ENCODE results near the gene SLC6A3.

Gene SLC6A3

GRCh38 chr5:1409381-1410110, 35.7 kb downstream of the SLC6A3 start:
- no peak overlapping the region for H3K27ac Mint-ChIP-seq

GRCh38 chr5:1406681-1407640, 38.3 kb downstream of the SLC6A3 start:
- Mint-ChIP-seq H3K4me3 (no peak overlapping the region), H3K4me1 (ENCODE audit: low read depth) (no peaks in the 10 kb centered on the region), H3K9me3 (no peaks in the 10 kb centered on the region), H3K36me3 (ENCODE audit: low read depth) (no peaks in the 10 kb centered on the region), H3K27me3 (ENCODE audit: low read depth) (no peaks in the 10 kb centered on the region), H3K27ac (no peak overlapping the region)

More at GRCh38 chr5:1409381-1410110, 35.7 kb downstream of the SLC6A3 start:
- H3K27me3 Mint-ChIP-seq (ENCODE audit: low read depth), result no peaks in the 10 kb centered on the region
- no peaks in the 10 kb centered on the region for H3K9me3 Mint-ChIP-seq
- H3K4me3 Mint-ChIP-seq, result no peak overlapping the region
- no peaks in the 10 kb centered on the region for H3K36me3 Mint-ChIP-seq (ENCODE audit: low read depth)
- no peaks in the 10 kb centered on the region for H3K4me1 Mint-ChIP-seq (ENCODE audit: low read depth)

GRCh38 chr5:1405539-1406530, 39.4 kb downstream of the SLC6A3 start:
- Mint-ChIP-seq H3K4me1 (ENCODE audit: low read depth) (no peaks in the 10 kb centered on the region), H3K9me3 (no peaks in the 10 kb centered on the region), H3K4me3 (no peak overlapping the region), H3K27me3 (ENCODE audit: low read depth) (no peaks in the 10 kb centered on the region), H3K27ac (no peak overlapping the region), H3K36me3 (ENCODE audit: low read depth) (no peaks in the 10 kb centered on the region)

DNA sequence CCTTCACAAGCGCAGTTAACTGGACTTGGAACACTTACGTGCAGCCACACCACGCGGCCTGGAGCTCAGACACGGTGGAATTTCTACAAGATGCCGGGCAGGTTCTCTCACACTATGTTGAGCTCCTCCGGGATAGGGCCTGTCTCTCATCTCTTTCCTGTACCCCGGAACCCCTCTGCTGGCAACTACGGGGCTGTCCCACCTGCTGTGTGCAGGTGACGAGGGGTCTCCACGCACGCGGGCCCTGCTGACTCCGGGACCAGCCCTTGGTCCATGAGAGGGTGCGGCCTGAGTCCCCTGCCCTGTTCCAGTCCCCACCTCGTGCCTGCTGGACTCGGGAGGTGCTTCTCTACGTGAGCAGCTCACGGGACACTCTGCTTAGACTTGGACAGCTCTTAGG, 40.1 kb downstream of the SLC6A3 start:
- Mint-ChIP-seq H3K9me3 (no peaks in the 10 kb centered on the region), H3K4me1 (ENCODE audit: low read depth) (no peaks in the 10 kb centered on the region), H3K36me3 (ENCODE audit: low read depth) (no peaks in the 10 kb centered on the region), H3K4me3 (no peak overlapping the region), H3K27me3 (ENCODE audit: low read depth) (no peaks in the 10 kb centered on the region), H3K27ac (no peak overlapping the region)

GRCh38 chr5:1404062-1404461, 41.2 kb downstream of the SLC6A3 start:
- H3K36me3 Mint-ChIP-seq (ENCODE audit: low read depth), result no peaks in the 10 kb centered on the region
- H3K27ac Mint-ChIP-seq, result no peak overlapping the region
- peaks cover 4% of the 10 kb centered on the region for H3K27me3 Mint-ChIP-seq (ENCODE audit: low read depth)
- H3K4me3 Mint-ChIP-seq, result no peak overlapping the region
- H3K9me3 Mint-ChIP-seq, result no peaks in the 10 kb centered on the region
- no peaks in the 10 kb centered on the region for H3K4me1 Mint-ChIP-seq (ENCODE audit: low read depth)

DNA sequence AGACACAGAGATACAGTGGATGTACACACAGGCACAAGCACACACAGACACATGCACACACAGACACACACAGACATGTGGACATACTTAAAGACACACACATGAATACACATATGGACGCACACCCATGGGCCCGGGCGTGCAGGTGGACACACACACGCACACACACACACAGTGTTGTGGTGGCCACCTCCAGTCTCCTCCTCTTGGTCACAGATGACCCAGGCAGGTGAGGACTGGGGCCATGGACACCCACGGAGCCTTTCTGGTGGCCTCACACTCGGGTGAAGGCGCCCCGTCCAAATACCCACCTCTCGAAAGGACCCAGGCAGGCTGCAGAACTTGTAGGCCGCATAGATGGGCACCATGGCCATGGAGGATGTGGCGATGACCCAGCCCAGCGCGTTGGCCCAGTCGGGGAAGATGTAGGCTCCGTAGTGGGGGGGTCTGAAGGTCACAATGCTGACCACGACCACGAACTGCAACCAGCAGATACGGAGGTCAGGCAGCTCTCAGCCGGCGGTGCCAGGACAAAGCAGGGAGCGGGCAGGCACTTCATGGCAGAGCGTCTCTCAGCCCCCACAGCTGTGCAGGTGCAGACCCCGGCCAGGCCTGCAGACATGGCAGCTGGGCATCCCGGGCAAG, 42.5 kb downstream of the SLC6A3 start:
- Mint-ChIP-seq H3K4me3 (no peak overlapping the region), H3K27me3 (ENCODE audit: low read depth) (peaks cover 14% of the 10 kb centered on the region), H3K27ac (no peak overlapping the region), H3K36me3 (ENCODE audit: low read depth) (no peaks in the 10 kb centered on the region), H3K4me1 (ENCODE audit: low read depth) (no peaks in the 10 kb centered on the region), H3K9me3 (no peaks in the 10 kb centered on the region)

DNA sequence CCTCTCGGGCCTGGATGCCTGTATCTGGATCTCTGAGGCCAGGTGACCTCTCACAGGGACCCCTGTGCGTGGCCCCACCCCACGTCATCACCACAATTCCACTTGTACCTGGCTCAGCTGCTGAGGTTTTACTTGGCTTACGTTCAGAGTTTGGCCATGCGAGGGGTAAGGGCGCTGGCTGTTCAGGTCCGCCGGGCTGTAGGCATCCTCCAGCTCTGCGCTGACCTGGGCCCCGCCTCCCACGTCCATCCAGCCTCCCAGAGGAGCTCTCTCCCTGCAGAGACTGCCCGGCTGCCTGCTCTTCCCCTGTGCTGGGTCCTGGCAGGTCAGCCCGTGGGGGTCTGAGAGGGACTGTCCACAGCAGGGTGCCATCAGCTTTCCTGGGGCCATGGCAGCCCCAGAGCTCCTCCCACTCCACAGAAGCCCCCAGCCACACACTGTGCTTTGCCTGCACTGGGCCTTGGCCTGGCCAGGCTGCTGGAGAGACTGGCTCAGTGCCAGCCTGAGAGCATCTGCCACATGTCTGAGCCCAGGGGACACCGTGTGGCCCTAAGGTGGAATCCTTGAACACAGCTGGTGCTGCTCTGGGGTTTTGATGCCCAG, 43.6 kb downstream of the SLC6A3 start:
- Mint-ChIP-seq H3K9me3 (no peaks in the 10 kb centered on the region), H3K27me3 (ENCODE audit: low read depth) (peaks cover 18% of the 10 kb centered on the region), H3K27ac (no peak overlapping the region), H3K4me1 (ENCODE audit: low read depth) (no peaks in the 10 kb centered on the region), H3K36me3 (ENCODE audit: low read depth) (no peaks in the 10 kb centered on the region), H3K4me3 (no peak overlapping the region)

GRCh38 chr5:1400936-1401335, 44.3 kb downstream of the SLC6A3 start:
- Mint-ChIP-seq H3K4me1 (ENCODE audit: low read depth) (no peaks in the 10 kb centered on the region), H3K36me3 (ENCODE audit: low read depth) (no peaks in the 10 kb centered on the region), H3K27ac (no peak overlapping the region), H3K27me3 (ENCODE audit: low read depth) (peaks cover 18% of the 10 kb centered on the region), H3K9me3 (no peaks in the 10 kb centered on the region), H3K4me3 (no peak overlapping the region)

- Mint-ChIP-seq H3K4me1 (ENCODE audit: low read depth) (no peaks in the 10 kb centered on the region), H3K27ac (no peak overlapping the region), H3K36me3 (ENCODE audit: low read depth) (no peaks in the 10 kb centered on the region), H3K9me3 (no peaks in the 10 kb centered on the region), H3K27me3 (ENCODE audit: low read depth) (peaks cover 22% of the 10 kb centered on the region), H3K4me3 (no peak overlapping the region)
Observed at GRCh38 chr5:1400211-1400855, 44.9 kb downstream of the SLC6A3 start.

- no peak overlapping the region for H3K4me3 Mint-ChIP-seq
- H3K4me1 Mint-ChIP-seq (ENCODE audit: low read depth), result no peaks in the 10 kb centered on the region
- H3K9me3 Mint-ChIP-seq, result no peaks in the 10 kb centered on the region
- no peaks in the 10 kb centered on the region for H3K36me3 Mint-ChIP-seq (ENCODE audit: low read depth)
- no peak overlapping the region for H3K27ac Mint-ChIP-seq
- peaks cover 22% of the 10 kb centered on the region for H3K27me3 Mint-ChIP-seq (ENCODE audit: low read depth)
Observed at GRCh38 chr5:1399737-1400136, 45.5 kb downstream of the SLC6A3 start.

- no peaks in the 10 kb centered on the region for H3K4me1 Mint-ChIP-seq (ENCODE audit: low read depth)
- no peaks in the 10 kb centered on the region for H3K9me3 Mint-ChIP-seq
- peaks cover 25% of the 10 kb centered on the region for H3K27me3 Mint-ChIP-seq (ENCODE audit: low read depth)
- no peak overlapping the region for H3K27ac Mint-ChIP-seq
- no peak overlapping the region for H3K4me3 Mint-ChIP-seq
- no peaks in the 10 kb centered on the region for H3K36me3 Mint-ChIP-seq (ENCODE audit: low read depth)
Observed at GRCh38 chr5:1396293-1396816, 48.9 kb downstream of the SLC6A3 start.

DNA sequence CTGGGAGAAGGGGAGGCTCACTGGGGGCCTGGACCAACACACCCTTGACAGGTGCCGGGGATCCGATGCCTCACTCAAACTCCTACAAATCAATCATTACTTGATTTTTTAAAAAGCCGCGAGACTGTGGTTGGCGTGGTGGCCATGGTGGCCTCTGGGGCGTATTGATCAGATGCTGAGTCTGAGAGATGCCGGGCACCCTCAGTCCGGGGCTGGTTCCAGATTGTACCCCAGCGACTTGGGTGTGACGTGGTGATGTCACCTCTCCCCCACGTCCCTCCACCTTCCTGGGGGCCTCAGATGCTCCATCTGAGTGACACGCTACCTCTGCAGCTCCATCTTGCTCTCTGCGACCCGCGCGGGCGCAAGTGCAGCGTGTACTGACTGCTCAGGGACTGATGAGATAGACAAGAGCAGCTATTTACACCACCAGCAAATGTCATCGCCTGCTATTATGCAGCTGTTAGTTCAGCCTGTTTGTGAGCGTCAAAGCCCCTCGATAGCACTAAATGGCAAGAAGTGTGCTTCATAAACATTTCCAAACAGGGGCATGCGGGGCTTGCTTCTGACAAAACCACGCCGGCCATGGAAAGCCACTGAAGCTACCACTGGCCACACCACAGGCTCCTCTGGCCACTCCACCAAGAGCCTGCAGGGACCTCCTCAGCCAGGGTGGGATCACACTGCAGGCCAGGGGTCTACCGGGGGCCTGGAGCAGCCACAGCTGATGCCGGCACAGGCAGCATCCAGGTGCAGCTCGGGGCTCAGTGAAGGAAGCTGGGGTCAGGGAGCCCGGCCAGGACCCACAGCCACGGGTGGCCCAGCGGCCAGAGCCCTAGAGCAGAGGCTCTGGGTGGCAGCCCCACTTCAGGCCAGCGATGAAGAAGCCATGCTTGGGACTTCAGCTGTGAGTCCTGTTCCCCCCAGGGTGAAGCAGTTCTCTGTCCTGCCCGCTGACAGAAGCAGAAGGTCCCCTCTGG, 50.1 kb downstream of the SLC6A3 start:
- peaks cover 25% of the 10 kb centered on the region for H3K27me3 Mint-ChIP-seq (ENCODE audit: low read depth)
- H3K27ac Mint-ChIP-seq, result no peak overlapping the region
- H3K36me3 Mint-ChIP-seq (ENCODE audit: low read depth), result no peaks in the 10 kb centered on the region
- no peak overlapping the region for H3K4me3 Mint-ChIP-seq
- no peaks in the 10 kb centered on the region for H3K9me3 Mint-ChIP-seq
- H3K4me1 Mint-ChIP-seq (ENCODE audit: low read depth), result no peaks in the 10 kb centered on the region

All from T-helper 1 cell treated with Interleukin-12 subunit alpha and Interleukin-12 subunit beta and Interleukin-4 antibody, amounts not matched to agents 30 μg/mL and 1 μg/mL, for 36 hours (primary cell).